Caki2 (cell line): Measurements from ENCODE around the gene DOCK2. TPM values are rescaled to one million over a fixed set of nuclear protein-coding genes. Genes with fewer than 3 reads are reported as not detected.

ENCODE experiments used
- DNase-seq: peaks from one replicate; pipeline ENCODE4 v3.0.0-alpha.2; 2015; ENCODE audit warnings: low read depth
- in situ Hi-C: cut with HindIII; loops from 2 replicates; pipeline ENCODE4 v1.10.0; 2016; ENCODE audit warnings: low sequenced_read_pairs, low pct_unique_long_range_greater_than_20kb, mixed read lengths
- total RNA-seq: library from RNA; depleted of rRNA; stranded (reverse); fragments of >200 nt; shearing (Covaris generic); gene quantifications from 2 replicates; pipeline ENCODE4 v1.2.3, GENCODE V29; 2014; ENCODE audit warnings: low replicate concordance

The DOCK2 gene
- total RNA-seq, 1 experiment from 2014 or later: 40.4 TPM

DNA sequence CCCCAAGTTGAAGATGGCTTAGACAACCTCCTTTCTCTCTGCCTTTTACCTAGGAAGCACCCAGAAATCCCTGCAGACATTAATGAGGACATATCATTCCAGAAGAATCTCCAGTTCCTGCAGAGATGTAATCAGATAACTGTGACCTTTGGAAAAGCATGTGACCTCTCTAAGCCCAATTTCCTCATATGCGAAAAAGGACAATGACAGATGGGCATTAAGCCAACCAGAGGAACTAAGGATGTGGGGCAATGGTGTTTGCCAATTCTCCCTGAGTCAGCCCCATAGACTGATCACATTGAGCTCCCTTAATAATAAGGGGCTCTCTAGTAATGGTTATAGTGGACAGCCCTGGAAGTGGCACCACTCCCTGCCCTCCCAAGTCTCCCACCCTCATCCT, 458.6 kb downstream of the DOCK2 start:
- in situ Hi-C loops: no loop called here
- DNase-seq: no peak

GRCh38 chr5:170097934-170098333, 460.9 kb downstream of the DOCK2 start:
- no peak for DNase-seq
- in situ Hi-C loops: no loop called here

- in situ Hi-C loops: no loop called here
These were observed 463.2 kb downstream of the DOCK2 start for GRCh38 chr5:170100066-170100943.

DNA sequence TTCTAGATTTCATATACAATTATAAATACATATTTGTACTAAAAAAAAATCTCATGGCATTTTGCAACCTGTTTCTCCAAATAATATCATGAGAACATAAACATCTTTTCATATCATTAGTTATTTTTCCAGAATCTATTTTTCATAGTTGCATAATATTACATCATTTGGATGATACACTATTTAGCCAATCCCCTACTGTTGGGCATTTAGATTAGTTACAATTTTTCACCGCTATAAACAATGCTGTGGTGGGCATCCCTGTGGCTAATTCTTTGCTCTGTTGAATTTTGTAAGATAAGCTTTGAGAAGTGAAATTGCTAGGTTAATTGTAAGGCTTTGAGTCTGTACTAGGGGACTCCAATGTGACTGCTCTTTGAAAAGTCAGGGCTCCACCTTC, 466.4 kb downstream of the DOCK2 start:
- no peak for DNase-seq
- in situ Hi-C loops: no loop called here

More at GRCh38 chr5:170100066-170100943, 463.2 kb downstream of the DOCK2 start:
- peak; percentile 75 for DNase-seq

- DNase-seq: no peak
- in situ Hi-C loops: no loop called here
These were observed 467.2 kb downstream of the DOCK2 start for GRCh38 chr5:170104299-170104698.

DNA sequence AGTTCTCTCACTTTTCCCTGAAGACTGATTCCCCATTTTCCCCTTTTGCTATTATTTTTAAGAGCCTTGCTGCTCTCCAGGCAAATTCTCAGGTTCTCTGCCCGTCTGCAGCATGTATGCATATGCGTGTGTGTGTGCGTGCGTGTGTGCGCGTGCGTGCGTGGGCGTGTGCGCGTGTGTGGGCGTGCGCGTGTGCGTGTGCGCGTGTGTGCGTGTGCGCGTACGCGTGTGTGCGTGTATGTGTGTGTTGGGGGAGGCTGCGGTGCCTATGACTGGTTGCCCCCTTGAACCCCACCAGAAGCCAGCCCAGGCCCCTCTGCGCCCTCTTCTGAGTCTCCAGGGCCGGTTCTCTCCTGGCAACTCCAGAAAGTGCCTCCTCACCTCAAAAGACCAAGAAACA, 467.6 kb downstream of the DOCK2 start:
- no peak for DNase-seq
- in situ Hi-C loops: no loop called here

DNA sequence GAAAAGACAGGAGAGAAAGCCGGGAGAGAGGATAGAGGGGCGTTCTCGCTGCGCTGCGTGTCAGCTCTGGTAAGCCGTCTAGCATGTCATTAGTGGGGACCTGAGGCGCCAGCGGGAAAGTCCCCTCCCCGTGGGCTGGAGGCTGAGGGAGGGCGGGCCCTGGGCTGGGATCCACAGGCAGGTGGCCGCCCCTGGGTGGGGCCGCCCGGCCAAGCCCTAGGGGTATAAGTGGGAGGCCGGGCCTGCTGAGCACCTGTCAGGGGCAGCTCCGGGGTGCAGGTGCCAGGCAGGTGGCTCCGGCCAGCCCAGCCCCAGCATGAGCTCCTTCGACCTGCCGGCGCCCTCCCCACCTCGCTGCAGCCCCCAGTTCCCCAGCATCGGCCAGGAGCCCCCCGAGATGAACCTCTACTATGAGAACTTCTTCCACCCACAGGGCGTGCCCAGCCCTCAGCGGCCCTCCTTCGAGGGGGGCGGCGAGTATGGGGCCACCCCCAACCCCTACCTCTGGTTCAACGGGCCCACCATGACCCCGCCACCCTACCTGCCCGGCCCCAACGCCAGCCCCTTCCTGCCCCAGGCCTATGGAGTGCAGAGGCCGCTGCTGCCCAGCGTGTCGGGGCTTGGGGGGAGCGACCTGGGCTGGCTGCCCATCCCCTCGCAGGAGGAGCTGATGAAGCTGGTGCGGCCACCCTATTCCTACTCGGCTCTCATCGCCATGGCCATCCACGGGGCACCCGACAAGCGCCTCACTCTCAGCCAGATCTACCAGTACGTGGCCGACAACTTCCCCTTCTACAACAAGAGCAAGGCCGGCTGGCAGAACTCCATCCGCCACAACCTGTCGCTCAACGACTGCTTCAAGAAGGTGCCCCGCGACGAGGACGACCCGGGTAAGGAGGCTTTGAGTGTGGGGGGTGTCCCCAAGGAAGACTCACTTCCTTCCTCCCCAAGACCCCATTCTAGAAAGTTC, 468.9 kb downstream of the DOCK2 start, which contains the start of gene FOXI1:
Gene FOXI1, plus strand, starts transcription at position 256 of the 970 bp plus-strand sequence. Its CDS starts 61 bp downstream, at position 317.
- in situ Hi-C loops: no loop called here
- no peak for DNase-seq

DNA sequence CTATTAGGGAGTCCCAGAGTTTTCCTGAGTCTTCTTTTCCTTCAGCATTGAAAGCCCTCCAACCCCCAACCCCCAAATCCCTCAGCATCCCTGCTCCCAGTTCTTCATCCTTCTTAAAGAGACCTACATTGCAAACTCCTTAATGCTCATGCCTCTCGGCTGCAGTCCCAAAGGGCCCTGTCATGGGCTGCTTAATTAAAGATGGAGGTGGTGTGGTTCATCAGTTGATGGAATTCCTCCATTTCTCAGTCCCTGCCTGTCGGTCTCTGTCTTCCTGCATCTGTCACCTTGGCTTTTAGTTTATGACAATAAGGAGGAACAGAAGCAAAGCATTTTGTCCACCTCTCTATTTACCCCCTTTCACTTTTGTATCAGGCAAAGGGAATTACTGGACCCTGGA, 470.6 kb downstream of the DOCK2 start:
- no peak for DNase-seq

DNA sequence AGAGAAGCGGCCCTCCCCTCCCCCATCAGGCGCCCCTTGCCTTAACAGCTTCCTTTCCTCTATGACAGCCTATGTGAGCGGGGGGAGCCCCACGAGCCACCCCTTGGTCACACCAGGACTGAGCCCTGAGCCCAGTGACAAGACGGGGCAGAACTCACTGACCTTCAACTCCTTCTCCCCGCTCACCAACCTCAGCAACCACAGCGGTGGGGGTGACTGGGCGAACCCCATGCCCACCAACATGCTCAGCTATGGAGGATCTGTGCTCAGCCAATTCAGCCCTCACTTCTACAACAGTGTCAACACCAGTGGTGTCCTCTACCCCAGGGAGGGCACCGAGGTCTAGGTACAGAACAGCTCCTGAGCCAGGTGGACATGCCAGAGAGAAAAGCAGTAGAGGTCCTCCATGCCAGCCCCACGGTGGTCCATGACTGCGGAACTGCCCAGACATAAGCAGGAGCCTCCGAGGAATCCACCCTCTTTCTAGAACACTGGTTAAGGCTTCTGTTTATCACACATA, 471.3 kb downstream of the DOCK2 start:
- DNase-seq: no peak
- in situ Hi-C loops: no loop called here

More for the DNA sequence above, 470.6 kb downstream of the DOCK2 start:
- in situ Hi-C loops: no loop called here

DNA sequence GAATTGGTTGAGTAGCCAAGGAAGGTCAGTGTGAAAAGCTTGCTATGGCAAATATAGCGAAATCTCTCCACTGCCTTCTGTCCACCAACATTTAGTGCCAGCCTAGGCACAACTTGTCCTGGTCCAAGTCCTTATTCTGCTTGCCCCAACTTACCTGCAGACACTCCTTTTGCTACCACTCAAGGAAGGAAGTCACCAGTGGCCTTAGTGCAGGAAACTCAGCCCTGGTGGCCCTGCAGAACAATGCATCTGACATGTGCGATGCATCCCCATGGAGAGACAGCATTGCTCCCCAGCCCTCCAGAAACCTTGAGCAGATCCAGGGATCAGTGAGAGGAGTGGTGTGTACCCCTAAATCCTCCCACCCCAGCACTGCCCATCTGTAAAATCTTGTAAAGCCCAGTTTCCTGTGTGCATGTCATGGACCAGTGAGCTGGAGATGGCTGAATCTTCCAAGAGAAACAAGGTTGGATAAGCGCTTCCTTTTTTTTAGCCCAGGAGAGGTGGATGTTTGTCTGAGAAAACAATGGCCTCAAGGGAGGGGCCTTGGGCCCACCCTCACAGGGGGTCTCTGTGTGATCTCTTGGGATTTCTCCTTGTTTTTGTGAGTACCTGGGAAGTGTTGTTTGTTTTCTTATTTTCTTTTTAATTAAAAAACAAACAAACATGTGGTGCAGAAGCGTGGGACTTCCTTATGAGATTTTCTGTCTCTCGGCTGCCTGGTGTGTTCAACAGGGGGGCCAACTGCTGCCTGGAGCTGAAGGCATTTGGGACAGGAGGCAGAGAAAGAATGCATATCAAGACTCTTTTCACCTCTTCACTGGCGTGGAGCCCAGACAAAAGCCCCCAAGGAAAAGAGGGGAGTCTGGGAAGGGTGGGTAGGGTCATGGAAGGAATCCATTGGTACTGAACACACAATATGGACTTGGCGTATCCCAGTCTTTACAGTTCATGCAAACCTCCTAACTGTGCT, 472.3 kb downstream of the DOCK2 start:
- in situ Hi-C loops: no loop called here

DNA sequence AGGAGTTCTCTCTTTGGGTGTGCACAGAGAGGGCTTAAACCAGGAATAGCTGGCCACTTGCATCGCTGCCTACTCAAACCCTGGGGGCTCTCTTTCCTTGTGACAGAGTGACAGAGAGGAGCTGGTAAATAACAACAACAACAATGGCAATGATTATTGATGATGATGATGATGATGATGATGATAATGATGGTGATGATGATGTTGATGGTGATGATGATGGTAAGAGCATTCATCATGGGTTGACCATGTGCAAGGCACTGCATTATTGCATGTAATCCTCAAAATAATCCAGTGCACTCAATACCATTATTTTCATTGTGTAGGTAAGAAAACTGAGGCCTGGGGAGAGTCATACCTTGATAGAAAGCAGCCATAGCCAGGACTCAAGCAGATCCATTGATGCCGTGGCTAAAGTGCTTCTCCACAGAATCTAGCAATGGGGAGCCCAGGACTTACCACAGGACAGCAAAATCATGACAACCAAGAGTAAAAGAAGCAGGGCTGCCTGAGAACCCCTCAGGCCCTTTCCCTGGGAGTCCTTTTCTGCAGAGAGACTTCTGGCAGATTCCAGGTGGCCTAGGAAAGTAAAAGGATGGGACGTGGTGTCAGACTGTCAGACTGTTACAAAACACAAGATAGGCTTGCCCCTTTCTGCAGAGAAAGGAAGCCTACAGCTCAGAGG, 473.5 kb downstream of the DOCK2 start:
- in situ Hi-C loops: no loop called here
- DNase-seq: no peak

More for the DNA sequence above, 472.3 kb downstream of the DOCK2 start:
- peak; percentile 41 for DNase-seq

GRCh38 chr5:170111088-170111785, 474.2 kb downstream of the DOCK2 start:
- no peak for DNase-seq
- in situ Hi-C loops: no loop called here

DNA sequence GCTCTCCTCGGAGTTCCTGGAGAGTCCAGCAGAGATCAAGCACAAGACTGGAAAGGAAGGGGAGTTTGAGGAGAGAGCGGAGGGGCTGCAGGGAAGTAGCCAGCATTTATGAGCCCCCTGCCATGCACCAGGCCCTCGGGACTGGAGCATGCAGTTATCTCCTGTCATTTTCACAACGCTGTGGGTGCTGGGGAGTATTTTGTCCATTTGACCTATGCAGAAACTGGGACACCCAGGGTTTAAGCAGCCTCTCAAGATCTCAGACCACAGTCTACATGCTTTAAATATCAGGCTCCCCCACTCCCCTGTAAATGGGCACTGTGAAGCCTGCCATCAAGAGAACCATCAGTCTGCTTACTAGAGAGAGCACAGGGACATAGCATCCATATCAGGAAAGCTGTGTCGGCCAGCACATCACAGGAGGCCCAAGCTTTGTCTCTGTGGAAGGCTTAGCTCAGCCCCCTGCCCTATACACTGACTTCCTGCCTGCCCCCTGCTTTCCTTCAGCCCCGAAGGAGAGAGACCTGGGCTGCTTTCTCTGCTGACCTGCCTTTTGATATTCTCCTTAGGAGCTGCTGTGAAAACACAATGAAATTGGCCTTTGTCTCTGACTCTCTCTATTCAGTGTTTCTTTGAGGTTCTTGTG, 475.9 kb downstream of the DOCK2 start:
- in situ Hi-C loops: no loop called here
- no peak for DNase-seq

DNA sequence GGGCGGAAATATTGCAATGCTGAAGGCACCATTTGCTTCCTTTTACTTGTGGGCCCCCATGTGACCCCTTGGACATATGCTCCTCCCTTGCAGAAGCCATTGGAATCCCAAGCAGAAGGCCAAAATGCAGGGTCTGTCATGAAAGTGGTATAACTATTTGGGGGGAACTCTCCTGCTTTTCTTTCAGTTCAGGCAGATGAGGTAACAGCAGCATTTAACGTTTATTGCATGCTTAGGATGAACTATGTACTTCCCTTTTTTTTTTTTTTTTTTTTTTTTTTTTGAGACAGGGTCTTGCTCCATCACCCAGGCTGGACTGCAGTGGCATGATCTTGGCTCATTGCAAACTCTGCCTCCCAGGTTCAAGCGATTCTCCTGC, 476.4 kb downstream of the DOCK2 start:
- DNase-seq: no peak
- in situ Hi-C loops: no loop called here

DNA sequence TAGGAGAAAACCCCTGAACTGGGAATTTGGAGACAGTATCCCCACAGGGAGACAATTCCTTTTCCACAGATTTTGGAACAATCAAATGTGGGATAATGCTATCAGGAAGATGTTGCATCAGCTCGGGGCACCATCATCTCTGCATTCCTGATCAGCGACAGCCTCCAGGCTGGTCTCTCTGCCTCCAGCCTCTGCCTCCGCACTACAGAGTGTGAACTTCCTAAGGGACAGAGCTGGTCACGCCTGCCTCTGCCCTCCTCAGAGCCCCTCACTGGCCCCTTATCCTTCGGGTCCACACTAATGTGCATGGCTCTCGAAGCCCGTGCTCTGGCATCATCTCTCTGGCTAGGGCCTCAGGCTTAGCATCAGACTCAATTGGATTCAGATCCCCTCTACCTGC, 477.2 kb downstream of the DOCK2 start:
- in situ Hi-C loops: no loop called here

GRCh38 chr5:170115925-170116324, 478.9 kb downstream of the DOCK2 start:
- in situ Hi-C loops: no loop called here
- DNase-seq: no peak

More for the DNA sequence above, 477.2 kb downstream of the DOCK2 start:
- DNase-seq: no peak
